GM23338 (cell line): ENCODE data around the gene OR7A5. TPM values are rescaled to one million over a fixed set of nuclear protein-coding genes. Genes with fewer than 3 reads are reported as not detected.
"Not testable (repeated sequence)": the region's sequence is repeated elsewhere in the genome, so short reads cannot be mapped to it uniquely, and the experiment has no call there.

Experiments
- ATAC-seq: fragments of 200-7000 bp; cut with Tn5 transposase; 3 replicates; pipeline ENCODE4 v1.9.1; 2020
- DNase-seq: peaks from one replicate; pipeline ENCODE4 v3.0.0-alpha.2; 2015; ENCODE audit warnings: low spot score
- H2AFZ ChIP-seq: fragments of 200-600 bp; sonication (generic); 2 replicates; pipeline ENCODE4 v1.8.0; 2016; ENCODE audit warnings: antibody characterized with exemption, mild to moderate bottlenecking, moderate library complexity
- H3F3A ChIP-seq: fragments of 200-600 bp; sonication (generic); replicated peaks from 2 replicates; pipeline ENCODE4 v1.8.0; 2017; ENCODE audit warnings: antibody characterized with exemption, mixed run types, low read depth
- H3K27ac ChIP-seq: fragments of 200-600 bp; sonication (generic); 2 replicates; pipeline ENCODE4 v1.6.1; 2016; ENCODE audit warnings: low read depth
- H3K27me3 ChIP-seq: fragments of 200-600 bp; sonication (generic); 2 replicates; pipeline ENCODE4 v1.8.0; 2016; ENCODE audit warnings: mild to moderate bottlenecking, mixed run types, moderate library complexity; ENCODE audit not compliant: insufficient read depth
- H3K36me3 ChIP-seq: fragments of 200-600 bp; sonication (generic); 2 replicates; pipeline ENCODE4 v1.8.0; 2016; ENCODE audit warnings: mild to moderate bottlenecking; ENCODE audit not compliant: insufficient read depth
- H3K4me1 ChIP-seq: fragments of 200-600 bp; sonication (generic); 2 replicates; pipeline ENCODE4 v1.8.0; 2016; ENCODE audit warnings: mild to moderate bottlenecking, moderate library complexity; ENCODE audit not compliant: insufficient read depth
- H3K4me2 ChIP-seq: fragments of 200-600 bp; sonication (generic); 2 replicates; pipeline ENCODE4 v1.7.1; 2017; ENCODE audit warnings: mixed run types
- H3K4me3 ChIP-seq: fragments of 200-600 bp; sonication (generic); 2 replicates; pipeline ENCODE4 v1.6.1; 2016; ENCODE audit warnings: mixed run types
- H3K79me2 ChIP-seq: fragments of 200-600 bp; sonication (generic); replicated peaks from 2 replicates; pipeline ENCODE4 v1.8.0; 2017; ENCODE audit warnings: mild to moderate bottlenecking; ENCODE audit not compliant: insufficient read depth
- H3K9me2 ChIP-seq: fragments of 200-600 bp; sonication (generic); 2 replicates; pipeline ENCODE4 v1.8.0; 2017; ENCODE audit not compliant: insufficient read depth
- H4K20me1 ChIP-seq: fragments of 200-600 bp; sonication (generic); replicated peaks from 2 replicates; pipeline ENCODE4 v1.8.0; 2017; ENCODE audit warnings: mild to moderate bottlenecking; ENCODE audit not compliant: insufficient read depth
- H3K27ac Mint-ChIP-seq: 2 replicates; pipeline ENCODE4 v1.8.0; 2020; ENCODE audit warnings: inconsistent platforms, mild to moderate bottlenecking, moderate library complexity, mixed read lengths
- H3K27me3 Mint-ChIP-seq: 3 replicates; pipeline ENCODE4 v1.8.0; 2022; ENCODE audit warnings: low read depth, mild to moderate bottlenecking, moderate library complexity, mixed read lengths, inconsistent platforms; ENCODE audit not compliant: insufficient read depth, poor library complexity
- H3K36me3 Mint-ChIP-seq: 3 replicates; pipeline ENCODE4 v1.8.0; 2021; ENCODE audit warnings: low read depth, mild to moderate bottlenecking, inconsistent platforms, moderate library complexity, mixed read lengths
- H3K4me1 Mint-ChIP-seq: 3 replicates; pipeline ENCODE4 v1.8.0; 2020; ENCODE audit warnings: mild to moderate bottlenecking, inconsistent platforms, mixed read lengths
- H3K4me3 Mint-ChIP-seq: 3 replicates; pipeline ENCODE4 v1.8.0; 2021; ENCODE audit warnings: moderate library complexity, mild to moderate bottlenecking, inconsistent platforms, mixed read lengths
- H3K9me3 Mint-ChIP-seq: 3 replicates; pipeline ENCODE4 v1.8.0; 2020; ENCODE audit warnings: moderate library complexity, mild to moderate bottlenecking, inconsistent platforms, mixed read lengths
- EZH2 ChIP-seq: fragments of 200-600 bp; sonication (generic); IDR thresholded peaks from one replicate; pipeline ENCODE4 v1.8.0; 2017; ENCODE audit warnings: antibody characterized with exemption, mild to moderate bottlenecking, low read depth; ENCODE audit not compliant: unreplicated experiment
- EZH2phosphoT487 ChIP-seq: fragments of 200-600 bp; sonication (generic); IDR thresholded peaks from one replicate; pipeline ENCODE4 v1.8.1; 2018; ENCODE audit warnings: antibody characterized with exemption; ENCODE audit not compliant: unreplicated experiment
- NANOG ChIP-seq: IDR thresholded peaks from 2 replicates; pipeline ENCODE4 v1.6.1; 2016; ENCODE audit warnings: antibody characterized with exemption, borderline replicate concordance
- POLR2AphosphoS5 ChIP-seq: IDR thresholded peaks from 2 replicates; pipeline ENCODE4 v1.6.1; 2016; ENCODE audit warnings: antibody characterized with exemption, low read depth
- STAT1 ChIP-seq: IDR thresholded peaks from one replicate; pipeline ENCODE4 v1.6.1; 2016; ENCODE audit warnings: antibody characterized with exemption; ENCODE audit not compliant: unreplicated experiment
- ZNF114 ChIP-seq: fragments of 250-450 bp; sonication (Bioruptor Pico); IDR thresholded peaks from 2 replicates; pipeline ENCODE4 v1.5.0; 2020; ENCODE audit warnings: mild to moderate bottlenecking, moderate library complexity
- ZNF331 ChIP-seq: fragments of 250-450 bp; sonication (Bioruptor Pico); IDR thresholded peaks from 2 replicates; pipeline ENCODE4 v1.5.0; 2020; ENCODE audit warnings: low read depth, mild to moderate bottlenecking, moderate library complexity
- polyA plus RNA-seq: library from polyadenylated mRNA; unstranded; fragments of >200 nt; fragmentation: Nextera tagmentation; extraction: Ambion mirVana; gene quantifications from 2 replicates; pipeline ENCODE4 v1.2.1, GENCODE V29; 2016
- total RNA-seq: library from RNA; depleted of rRNA; stranded (reverse); fragments of >200 nt; shearing (Covaris generic); gene quantifications from 2 replicates; pipeline ENCODE4 v1.2.3, GENCODE V29; 2014
- TF ChIP-seq, protein P1 (sequence below): IDR thresholded peaks from one replicate; pipeline ENCODE4 v1.6.1; 2018; ENCODE audit warnings: antibody characterized with exemption; ENCODE audit not compliant: unreplicated experiment

The OR7A5 gene
- total and polyA plus RNA-seq, 2 experiments from 2014 or later: not detected

DNA sequence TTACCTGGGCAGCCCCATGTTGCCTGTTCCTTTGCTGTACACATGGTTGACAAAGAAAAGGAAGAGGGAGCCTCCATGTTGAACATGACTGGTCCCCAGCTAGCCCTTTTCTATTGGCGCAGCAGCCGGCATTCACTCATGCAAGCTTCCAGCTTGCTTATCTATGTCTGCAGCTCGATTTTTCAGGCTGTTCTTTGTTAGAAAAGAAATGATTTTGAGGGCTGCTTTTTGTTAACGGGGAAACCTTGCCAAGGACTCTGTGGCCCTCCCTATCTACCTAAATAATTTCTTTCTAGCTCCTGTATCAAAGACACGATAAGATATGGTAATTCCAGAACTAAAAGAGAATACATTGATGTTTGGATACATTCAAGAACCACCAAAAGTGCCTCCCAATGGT is 36.2 kb downstream of the OR7A5 start (continued):
- TF ChIP-seq NANOG: no peak
- no peak for TF ChIP-seq ZNF331 (CRISPR knock-in tag)
- TF ChIP-seq ZNF114 (CRISPR knock-in tag): no peak
- TF ChIP-seq STAT1: no peak
- TF ChIP-seq POLR2AphosphoS5: no peak
- no peak for TF ChIP-seq EZH2

- Histone ChIP-seq H3K4me1 (no peaks in the 10 kb centered on the region), H3K27ac (no peak overlapping the region), H4K20me1 (no peaks in the 10 kb centered on the region), H3K27me3 (no peaks in the 10 kb centered on the region), H3F3A (no peaks in the 10 kb centered on the region), H3K4me2 (no peak overlapping the region), H3K36me3 (no peaks in the 10 kb centered on the region), H2AFZ (peak overlapping the region; percentile 52; the same call in 1 of the 2 replicates), H3K9me2 (peaks cover 4% of the 10 kb centered on the region; the same call in 1 of the 2 replicates), H3K79me2 (no peaks in the 10 kb centered on the region), H3K4me3 (no peak overlapping the region)
- ATAC-seq: no peak
- no peak for DNase-seq
- no peaks in the 10 kb centered on the region for H3K36me3 Mint-ChIP-seq
- no peak overlapping the region for H3K27ac Mint-ChIP-seq
- no peak overlapping the region for H3K4me3 Mint-ChIP-seq
- no peak for TF ChIP-seq STAT1
- TF ChIP-seq POLR2AphosphoS5: no peak
- TF ChIP-seq EZH2phosphoT487: no peak
- H3K27me3 Mint-ChIP-seq: peaks cover 7% of the 10 kb centered on the region
- H3K9me3 Mint-ChIP-seq: peaks cover 57% of the 10 kb centered on the region
- H3K4me1 Mint-ChIP-seq: no peaks in the 10 kb centered on the region; the same call in 2 of the 3 replicates
Measured at GRCh38 chr19:14796021-14796420, 39.0 kb downstream of the OR7A5 start.

GRCh38 chr19:14795078-14795721 is 39.8 kb downstream of the OR7A5 start:
- no peaks in the 10 kb centered on the region for H3K4me1 ChIP-seq

GRCh38 chr19:14792250-14792649 is 42.7 kb downstream of the OR7A5 start:
- not testable (repeated sequence) for H3K79me2 ChIP-seq, H3K36me3 ChIP-seq, H3K4me1 Mint-ChIP-seq, H3K27me3 Mint-ChIP-seq, H3K4me3 Mint-ChIP-seq, H3K27ac Mint-ChIP-seq, H2AFZ ChIP-seq, DNase-seq, H3F3A ChIP-seq, H3K4me3 ChIP-seq, H3K27ac ChIP-seq, ATAC-seq, H3K4me1 ChIP-seq, H3K9me2 ChIP-seq, H3K36me3 Mint-ChIP-seq, H3K4me2 ChIP-seq, H3K27me3 ChIP-seq, H4K20me1 ChIP-seq
- peaks cover 29% of the 10 kb centered on the region for H3K9me3 Mint-ChIP-seq

More at GRCh38 chr19:14795078-14795721, 39.8 kb downstream of the OR7A5 start:
- no peaks in the 10 kb centered on the region for H3K27me3 ChIP-seq
- Mint-ChIP-seq H3K27me3 (peaks cover 9% of the 10 kb centered on the region), H3K9me3 (peaks cover 53% of the 10 kb centered on the region), H3K36me3 (no peaks in the 10 kb centered on the region), H3K4me3 (no peak overlapping the region), H3K27ac (no peak overlapping the region), H3K4me1 (no peaks in the 10 kb centered on the region; the same call in 2 of the 3 replicates)
- H4K20me1 ChIP-seq: no peaks in the 10 kb centered on the region
- H3F3A ChIP-seq: no peaks in the 10 kb centered on the region
- H3K36me3 ChIP-seq: no peaks in the 10 kb centered on the region
- H3K4me3 ChIP-seq: no peak overlapping the region
- H3K27ac ChIP-seq: no peak overlapping the region
- TF ChIP-seq STAT1: no peak
- TF ChIP-seq, protein P1, sequence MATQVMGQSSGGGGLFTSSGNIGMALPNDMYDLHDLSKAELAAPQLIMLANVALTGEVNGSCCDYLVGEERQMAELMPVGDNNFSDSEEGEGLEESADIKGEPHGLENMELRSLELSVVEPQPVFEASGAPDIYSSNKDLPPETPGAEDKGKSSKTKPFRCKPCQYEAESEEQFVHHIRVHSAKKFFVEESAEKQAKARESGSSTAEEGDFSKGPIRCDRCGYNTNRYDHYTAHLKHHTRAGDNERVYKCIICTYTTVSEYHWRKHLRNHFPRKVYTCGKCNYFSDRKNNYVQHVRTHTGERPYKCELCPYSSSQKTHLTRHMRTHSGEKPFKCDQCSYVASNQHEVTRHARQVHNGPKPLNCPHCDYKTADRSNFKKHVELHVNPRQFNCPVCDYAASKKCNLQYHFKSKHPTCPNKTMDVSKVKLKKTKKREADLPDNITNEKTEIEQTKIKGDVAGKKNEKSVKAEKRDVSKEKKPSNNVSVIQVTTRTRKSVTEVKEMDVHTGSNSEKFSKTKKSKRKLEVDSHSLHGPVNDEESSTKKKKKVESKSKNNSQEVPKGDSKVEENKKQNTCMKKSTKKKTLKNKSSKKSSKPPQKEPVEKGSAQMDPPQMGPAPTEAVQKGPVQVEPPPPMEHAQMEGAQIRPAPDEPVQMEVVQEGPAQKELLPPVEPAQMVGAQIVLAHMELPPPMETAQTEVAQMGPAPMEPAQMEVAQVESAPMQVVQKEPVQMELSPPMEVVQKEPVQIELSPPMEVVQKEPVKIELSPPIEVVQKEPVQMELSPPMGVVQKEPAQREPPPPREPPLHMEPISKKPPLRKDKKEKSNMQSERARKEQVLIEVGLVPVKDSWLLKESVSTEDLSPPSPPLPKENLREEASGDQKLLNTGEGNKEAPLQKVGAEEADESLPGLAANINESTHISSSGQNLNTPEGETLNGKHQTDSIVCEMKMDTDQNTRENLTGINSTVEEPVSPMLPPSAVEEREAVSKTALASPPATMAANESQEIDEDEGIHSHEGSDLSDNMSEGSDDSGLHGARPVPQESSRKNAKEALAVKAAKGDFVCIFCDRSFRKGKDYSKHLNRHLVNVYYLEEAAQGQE: peak; percentile 40
- no peak for TF ChIP-seq ZNF114 (CRISPR knock-in tag)
- H3K79me2 ChIP-seq: no peaks in the 10 kb centered on the region
- no peaks in the 10 kb centered on the region for H3K9me2 ChIP-seq
- DNase-seq: no peak
- H3K4me2 ChIP-seq: no peak overlapping the region
- peak overlapping the region; percentile 78 for H2AFZ ChIP-seq
- ATAC-seq: no peak
